Femur (tissue), 1 donor: ENCODE data around the gene HNRNPLL.
"Not testable (repeated sequence)": the region's sequence is repeated elsewhere in the genome, so short reads cannot be mapped to it uniquely, and the experiment has no call there.

Experiments used
- DNase-seq: peaks from one replicate; pipeline ENCODE4 v3.0.0-alpha.2; 2017

The HNRNPLL gene

DNA sequence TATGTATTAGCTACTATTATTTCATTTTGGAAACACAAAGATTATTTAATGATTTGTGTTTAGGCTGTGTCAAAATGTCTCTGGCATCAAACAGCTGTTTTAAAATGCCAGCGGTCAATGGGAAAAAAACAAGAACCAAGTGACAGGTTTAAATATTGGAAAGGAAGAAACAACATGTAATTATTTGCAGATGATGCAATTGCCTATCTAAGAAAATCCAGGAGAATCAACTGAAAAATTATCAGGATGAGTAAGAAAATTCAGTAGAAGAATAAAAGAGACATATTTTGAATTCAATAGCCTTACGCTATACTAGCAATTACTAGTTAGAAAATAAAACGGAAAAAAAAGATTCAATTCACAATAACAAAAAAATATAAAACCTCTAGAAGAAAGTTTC, 51.6 kb downstream of the HNRNPLL start:
- no peak for DNase-seq

DNA sequence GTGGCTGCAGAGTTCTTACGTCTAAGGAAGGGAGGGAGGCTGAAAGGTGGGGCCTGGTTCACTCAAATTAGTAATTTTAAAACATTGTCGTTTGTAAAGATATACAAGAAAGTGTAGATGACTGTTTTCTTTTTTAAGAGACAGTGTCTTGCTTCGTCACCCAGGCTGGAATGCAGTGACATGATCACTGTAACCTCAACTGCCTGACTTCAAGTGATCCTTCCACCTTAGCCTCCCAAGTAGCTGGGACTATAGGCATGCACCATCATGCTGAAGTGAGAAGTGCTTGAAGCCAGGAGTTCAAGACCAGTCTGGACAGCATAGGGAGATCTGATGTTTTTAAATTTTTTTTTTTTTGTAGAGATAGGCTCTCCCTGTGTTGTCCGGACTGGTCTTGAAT, 52.9 kb downstream of the HNRNPLL start:
- DNase-seq, result no peak

DNA sequence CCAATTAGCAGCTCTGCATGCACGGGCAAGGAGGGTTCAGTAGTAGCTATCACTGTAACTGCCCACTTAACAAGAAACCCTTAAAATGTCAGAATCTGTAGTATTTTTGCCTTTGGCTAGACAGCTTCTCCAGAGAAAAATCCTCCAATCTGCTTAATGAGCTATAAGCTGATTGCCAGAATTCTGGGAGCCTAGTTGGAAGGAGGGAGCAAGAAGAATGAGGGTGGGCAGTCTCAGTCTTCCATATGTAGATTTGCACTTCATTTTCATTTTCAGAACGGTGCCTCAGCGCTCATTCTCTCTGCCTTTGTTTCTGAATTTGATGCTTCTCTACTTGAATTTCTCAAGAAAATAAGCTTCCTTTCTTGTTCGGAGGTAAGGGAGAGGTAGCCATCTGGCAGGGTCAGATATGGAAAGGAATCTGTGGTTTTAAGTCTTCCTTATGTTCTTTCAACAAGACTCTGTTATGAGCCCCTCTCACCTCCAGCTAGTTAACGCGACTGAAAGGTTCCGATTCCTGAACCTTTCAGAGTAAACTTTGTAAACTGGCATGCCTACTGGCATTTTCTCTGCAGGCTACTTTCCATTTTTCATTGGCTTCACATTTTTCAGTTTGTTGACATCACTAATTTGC, 53.5 kb downstream of the HNRNPLL start:
- DNase-seq, result no peak

DNA sequence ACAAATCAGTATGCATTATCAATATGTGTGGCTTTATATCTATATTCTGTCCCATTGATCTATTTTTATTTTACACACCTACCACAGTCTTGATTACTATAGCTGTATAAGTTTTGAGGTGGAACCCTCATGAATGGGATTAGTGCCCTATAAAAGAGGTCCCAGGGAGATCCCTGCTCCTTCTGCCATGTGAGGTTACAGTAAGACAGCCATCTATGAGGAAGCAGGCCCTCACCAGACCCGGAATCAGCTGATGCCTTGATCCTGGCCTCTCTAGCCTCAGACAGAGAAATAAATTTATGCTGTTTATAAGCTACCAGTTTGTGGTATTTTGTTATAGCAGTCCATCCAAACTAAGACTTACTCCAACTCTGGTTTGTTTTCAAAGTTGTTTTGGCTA, 54.9 kb downstream of the HNRNPLL start:
- DNase-seq, result no peak

DNA sequence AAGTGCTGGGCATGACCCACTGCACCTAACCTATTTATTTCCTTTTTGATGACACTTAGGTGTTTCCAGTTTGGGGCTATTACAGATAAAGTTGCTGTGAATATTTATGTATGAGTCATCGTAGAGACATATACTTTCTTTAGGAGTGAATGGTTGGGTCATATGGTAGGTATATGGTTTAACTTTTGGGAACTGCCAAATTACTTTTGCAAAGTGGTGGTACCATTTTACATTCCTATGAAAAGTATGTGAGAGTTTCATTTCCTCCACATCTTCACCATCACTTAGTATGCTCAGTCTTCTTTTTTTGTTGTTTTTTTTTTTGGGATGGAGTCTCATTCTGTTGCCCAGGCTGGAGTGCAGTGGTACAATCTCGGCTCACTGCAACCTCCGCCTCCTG, 56.1 kb downstream of the HNRNPLL start:
- no peak for DNase-seq

DNA sequence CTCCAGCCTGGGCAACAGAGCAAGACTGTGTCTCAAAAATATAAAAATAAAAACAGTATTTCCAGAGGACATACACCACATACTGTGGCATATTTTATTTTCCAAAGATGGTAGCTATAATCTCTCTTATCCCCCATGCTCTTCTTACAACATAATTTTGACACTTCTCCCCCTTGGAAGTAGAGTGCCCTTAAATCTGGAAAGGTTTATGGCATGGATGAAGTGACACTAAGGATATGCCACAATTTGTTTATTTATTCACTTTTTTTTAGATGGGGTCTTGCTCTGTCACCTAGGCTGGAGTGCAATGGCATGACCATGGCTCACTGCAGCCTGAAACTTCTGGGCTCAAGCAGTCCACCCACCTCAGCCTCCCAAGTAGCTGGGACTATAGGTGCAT, 56.7 kb downstream of the HNRNPLL start:
- DNase-seq, result no peak

DNA sequence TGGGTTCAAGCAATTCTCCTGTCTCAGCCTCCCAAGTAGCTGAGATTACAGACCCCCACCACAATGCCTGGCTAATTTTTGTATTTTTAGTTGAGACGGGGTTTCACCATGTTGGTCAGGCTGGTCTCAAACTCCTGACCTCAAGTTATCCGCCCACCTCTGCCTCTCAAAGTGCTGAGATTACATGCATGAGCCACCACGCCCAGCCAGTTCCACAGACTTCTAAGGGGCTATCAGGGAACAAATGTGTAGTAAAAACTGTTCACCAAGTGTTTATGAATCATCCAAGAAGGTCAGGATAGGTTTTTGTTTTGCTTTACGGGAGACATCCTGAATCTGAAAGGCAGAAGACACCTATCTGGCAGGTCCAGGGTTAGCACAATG, 60.5 kb downstream of the HNRNPLL start:
- not testable (repeated sequence) for DNase-seq

DNA sequence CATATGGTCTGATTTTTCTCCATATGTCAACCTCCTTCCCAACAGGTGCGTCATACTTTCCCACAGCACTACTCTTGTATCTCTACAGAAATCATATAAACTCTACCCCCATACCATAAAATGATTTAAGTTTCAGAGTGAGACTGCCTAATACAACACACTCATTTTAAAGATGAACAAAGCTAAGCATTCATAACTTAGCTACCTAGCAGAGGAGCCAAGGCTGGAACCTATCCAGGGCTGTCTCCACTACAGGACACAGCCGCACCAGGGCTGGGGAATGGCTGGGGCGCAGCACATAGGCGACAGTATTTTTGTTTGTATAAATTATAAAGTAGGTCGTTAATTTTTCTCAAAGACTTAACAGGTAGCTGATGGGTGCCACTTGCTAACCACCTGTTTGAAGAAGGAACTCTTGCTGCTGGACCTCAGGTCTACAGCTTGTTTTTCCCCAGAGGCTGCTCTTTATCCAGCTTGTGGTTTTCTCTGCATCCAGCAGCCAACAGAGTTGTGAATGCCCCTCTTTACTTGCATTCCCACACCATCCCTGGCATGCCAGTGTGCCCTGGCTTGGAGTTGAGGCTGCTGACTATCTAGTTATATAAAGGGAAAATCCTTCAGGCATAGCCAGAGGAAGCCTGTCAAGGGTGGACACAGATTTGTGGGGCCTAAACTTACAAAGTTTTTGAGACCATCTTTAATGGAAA, 62.0 kb downstream of the HNRNPLL start:
- peak; percentile 54 for DNase-seq

DNA sequence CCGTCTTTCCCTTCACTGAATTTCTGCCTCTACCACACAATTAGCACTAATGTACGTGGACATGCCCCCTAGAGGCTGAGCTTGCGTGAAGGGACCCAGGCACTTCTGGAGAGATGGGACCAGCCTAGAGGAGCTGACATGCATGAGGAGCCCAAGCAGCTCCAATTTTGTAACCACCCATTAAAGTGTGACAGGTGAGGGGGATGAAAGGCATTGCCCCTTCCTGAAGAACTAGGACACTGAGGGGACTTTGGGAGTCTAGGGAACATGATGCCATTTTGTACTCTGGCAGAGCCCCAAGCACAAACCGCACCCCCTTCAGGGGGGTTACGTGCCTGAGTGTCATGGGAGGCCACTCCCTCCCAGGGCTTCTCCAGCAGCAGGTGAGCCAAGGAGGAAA, 63.6 kb downstream of the HNRNPLL start:
- no peak for DNase-seq

DNA sequence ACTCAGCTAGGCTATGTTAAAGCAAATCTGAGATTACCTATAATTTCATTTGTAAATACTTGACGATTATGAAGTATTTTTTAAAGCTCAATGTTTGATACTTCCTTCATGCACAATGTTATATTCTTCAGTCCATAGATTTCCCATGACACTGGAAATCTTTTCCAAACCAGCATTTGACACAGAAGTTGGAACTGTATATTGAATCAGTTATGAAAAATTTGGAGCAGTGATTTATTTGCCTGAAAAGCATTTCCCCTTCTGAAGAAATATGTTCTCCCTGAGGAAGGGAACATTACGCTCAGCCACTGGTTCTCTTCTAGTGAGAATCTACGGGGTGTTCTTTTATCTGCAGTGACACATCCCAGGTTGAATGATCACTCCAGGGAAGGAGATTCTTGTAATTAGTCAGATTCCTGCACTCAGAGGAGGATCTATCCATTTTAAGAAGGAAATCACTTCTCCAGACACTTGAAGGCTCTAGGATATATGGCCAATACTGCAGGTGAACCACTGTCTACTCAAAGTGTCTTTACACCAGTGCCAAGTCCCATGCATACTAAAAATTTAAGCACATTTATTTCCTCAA, 64.7 kb downstream of the HNRNPLL start:
- no peak for DNase-seq

DNA sequence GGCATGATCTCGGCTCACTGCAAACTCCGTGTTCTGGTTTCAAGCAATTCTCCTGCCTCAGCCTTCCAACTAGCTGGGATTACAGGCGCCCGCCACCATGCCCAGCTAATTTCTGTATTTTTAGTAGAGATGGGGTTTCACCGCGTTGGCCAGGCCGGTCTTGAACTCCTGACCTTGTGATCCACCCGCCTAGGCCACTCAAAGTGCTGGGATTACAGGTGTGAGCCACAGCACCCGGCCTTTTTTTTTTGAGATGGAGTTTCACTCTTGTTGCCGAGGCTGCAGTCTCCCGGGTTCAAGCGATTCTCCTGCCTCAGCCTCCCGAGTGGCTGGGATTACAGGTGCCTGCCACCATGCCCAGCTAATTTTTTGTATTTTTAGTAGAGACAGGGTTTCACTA, 65.4 kb downstream of the HNRNPLL start:
- not testable (repeated sequence) for DNase-seq

DNA sequence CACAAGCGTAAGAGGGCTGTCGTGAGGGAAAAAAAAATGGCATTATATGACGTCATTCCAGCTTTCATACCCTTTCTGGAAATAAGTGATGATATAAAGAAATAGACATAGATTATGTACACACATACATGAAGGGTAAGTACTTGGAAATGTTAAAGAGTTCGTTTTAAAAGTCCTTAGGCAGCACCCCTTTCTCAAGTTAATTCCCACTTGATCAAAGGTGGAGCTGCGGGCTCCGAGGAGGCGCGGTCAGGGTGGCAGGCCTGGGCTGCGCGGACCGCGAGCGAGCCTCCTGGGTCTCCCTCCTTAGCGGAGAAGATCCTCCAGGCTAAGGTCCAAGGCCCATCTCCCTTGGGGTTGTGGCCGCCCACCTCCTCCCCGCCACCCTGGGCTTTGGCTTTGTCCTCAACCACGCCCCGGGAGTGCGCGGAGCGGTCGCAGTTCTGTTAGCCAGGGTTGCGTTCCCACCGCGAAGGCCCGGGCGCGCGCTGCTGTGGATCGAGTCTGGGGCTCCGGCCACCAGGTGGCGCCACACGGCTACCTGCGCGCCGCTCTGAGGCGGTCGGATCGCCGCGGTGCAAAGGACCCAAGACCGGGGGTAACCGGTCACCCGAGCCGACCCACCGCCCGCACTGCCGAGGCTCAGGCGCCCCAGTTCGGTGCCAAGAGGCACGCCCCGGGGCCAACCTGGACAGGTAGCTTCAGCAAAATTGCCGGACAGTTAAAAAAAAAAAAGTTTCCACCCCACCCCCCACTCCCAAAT, 66.8 kb downstream of the HNRNPLL start:
- DNase-seq, result peak; percentile 86

DNA sequence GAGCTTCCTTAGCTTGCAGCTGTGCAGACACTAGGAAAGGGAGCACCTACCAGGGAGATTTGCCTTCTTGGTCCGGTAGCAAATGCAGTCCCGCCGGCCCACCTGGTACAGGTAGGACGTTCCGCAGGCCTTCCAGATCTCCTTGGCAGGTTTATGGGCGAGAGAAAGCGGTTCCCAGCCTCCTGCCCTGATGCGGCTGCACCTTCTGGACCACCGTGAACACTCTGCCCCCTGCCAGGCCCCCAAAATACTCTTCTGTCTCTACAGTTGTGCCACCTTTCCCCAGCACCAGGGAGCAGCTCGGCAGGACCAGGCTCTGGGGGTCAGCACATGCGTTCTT, 67.4 kb downstream of the HNRNPLL start:
- DNase-seq, result no peak

DNA sequence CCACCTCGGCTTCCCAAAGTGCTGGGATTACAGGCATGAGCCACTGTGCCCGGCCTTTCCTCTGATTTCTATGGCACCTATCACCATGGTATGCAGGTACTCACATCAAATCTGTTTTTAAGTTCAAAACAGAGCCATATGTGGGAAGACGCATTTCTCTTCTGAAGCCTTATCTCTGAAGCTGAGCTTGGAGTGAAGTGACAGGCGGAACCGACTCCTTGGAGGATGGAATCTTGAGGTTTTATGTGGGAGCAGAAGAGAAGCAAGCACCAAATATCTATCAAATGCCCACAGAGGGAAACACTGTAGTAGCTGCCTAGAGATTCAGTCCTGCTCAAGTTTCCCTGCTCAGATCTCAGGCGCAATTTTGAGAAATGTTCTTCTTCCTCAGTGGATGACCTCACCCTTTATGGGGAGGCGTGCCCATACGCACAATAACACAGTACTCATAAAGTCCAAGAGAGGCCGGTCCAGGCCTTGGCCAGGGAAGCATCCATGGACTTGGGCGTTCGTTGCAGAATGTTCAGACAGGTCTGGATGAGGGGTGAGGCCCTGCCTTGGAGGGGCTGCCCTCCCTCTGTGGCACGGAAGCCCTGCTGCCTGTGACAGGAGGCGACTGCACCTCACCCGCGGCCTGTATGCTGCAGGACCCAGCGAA, 67.9 kb downstream of the HNRNPLL start:
- DNase-seq, result no peak

DNA sequence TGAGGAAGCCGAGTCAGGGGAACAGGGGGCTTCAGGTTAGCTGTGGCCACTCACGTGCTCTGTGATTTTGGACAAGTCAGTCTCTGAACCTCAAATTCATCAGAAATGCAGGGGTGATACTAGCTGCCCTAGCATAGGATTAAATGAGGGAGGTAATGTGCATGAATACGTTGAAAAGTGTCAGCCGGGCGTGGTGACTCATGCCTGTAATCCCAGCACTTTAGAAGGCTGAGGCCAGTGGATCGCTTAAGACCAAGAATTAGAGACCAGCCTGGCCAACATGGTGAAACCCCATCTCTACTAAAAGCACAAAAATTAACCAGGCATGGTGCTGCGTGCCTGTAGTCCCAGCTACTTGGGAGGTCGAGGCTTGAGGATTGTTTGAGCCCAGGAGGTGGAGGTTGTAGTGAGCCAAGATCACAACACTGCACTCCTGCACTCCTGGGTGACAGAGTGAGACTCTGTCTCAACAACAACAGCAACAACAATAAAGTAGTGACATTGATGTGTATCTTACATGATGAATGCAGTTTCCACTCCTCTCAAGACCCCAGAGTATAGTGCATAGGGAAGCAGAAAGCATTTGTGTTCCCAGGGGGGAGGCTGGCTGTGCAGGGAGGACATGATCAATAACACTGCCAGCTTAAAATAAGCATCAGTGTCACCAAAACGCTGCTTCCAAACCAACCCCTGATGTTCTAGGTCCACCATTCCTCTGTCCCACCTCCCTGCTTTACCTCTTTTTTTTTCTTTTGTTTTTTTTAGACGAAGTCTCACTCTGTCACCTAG, 68.8 kb downstream of the HNRNPLL start:
- no peak for DNase-seq

DNA sequence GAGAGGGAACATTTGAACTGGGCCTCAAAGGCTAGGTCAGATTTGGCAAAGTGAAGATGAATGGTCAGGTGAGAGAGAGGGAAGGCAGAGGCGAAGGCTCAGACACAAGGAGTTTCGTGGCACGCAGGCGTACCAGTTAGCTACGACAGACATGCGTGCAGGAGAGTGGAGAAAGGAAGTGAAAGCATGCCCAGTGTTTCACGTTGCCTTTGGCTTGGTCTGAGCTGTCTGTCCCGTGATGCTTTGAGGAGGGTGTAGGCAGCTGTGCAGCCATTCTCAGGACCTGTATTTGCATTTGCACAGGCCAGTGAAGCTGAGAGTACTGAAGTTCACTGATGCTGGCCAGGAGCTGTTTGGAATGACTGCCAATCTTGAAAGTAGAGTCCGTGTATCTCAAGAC, 69.5 kb downstream of the HNRNPLL start:
- DNase-seq, result no peak

DNA sequence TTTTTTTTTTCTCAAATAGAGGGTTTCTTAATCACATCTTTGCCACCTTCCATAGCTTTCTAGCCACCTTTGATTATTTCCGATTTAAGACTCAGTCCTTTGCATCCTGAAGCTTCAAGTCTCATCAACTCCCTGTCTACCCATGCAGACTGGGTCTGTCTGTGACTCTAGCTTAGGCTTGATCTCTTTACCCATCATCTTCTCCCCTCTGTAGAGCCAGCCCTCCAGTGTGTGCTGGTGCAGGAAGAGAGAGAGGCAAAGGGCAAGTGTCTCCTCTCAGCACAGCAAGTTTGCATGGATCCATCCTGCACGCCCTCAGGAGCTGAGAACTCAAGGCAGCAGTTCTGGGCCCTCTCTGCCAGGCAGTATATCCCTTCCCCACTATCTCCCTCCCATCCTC, 70.4 kb downstream of the HNRNPLL start:
- DNase-seq, result no peak

DNA sequence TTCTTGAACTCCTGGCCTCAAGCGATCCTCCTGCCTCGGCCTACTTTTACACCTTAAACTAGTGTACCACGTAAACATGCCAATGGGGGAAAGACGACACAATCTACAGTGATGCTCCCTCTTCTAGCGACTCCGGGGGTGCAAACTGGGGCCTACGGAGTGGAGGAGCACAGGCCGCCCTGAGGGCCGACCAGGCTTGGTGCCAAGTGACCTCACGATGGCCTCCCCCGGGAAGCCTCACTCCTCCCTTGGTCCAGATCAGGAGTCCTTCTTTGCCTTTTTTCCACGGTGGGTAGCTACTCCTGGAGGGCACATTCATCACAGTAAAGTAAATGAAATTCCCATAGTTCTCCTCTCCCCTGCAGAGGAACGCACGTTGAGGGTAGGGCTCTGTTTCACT, 73.5 kb downstream of the HNRNPLL start:
- DNase-seq, result no peak

DNA sequence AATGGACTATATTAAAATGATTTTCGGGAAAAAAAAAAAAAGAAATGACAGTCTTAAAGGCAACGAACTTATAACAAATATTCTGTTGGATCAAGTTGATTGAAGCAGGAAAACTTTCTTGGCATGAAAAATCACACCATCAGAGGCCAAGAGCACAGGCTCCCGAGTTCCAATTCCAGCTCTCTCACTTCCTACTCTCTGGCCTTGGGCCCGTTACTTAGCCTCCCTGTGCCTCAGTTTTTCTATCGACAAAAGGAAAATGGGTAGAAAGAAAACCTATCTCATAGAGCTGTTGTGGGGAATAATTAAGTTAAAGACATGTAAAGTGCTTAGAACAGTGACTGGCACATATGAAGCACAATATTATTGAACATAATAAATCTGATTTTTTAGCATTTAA, 74.2 kb downstream of the HNRNPLL start:
- DNase-seq, result no peak

DNA sequence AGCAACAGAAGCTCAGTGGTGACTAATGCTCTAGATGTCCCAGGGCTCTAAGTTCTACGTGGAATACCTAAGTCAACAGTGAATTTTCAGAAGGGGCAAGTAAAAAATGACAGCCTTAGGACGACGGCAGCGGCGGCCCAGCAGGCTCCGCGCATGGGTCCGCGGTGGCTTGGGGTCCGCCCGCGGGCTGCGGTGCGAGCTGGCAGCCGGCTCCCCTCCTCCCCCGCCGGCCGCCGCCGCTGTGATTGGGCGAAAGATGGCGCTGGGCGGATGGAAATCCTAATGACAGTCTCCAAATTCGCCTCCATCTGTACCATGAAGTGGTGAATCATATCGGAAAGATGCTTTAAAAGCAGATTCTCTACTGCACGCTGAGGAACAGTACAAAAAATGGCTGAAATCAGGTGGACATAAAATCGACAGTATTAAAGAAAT, 74.7 kb downstream of the HNRNPLL start:
- DNase-seq, result peak; percentile 65

DNA sequence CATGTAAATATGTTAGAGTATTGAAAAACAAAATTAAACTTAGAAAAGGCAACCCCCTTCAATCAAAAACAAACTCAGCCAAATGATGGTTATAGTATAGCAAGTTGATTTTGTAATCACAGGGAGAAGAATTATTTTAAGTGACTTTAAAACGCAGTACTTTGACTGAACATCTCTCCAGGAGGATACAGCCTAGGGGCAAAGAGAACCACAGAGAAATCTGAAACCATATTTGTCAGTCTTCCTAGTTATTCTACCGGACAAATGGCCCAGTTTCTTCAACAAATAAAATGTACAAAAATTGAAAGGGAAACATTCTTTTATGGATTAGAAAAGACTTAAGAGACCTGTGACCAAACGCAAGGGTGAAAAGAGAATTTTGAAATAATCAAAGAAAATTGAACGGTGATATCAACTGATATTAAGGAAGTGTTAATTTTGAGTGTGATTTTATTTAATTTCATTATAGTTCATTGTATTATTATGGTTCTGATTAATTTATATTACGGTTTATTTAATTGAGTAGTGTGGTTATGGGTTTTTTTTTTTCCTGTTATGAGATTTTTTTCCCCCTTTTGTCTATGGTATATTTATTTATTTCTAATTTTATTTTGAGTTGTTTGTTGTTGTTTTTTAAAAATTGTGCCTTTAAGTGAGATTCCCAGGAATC, 75.3 kb downstream of the HNRNPLL start:
- DNase-seq, result no peak

DNA sequence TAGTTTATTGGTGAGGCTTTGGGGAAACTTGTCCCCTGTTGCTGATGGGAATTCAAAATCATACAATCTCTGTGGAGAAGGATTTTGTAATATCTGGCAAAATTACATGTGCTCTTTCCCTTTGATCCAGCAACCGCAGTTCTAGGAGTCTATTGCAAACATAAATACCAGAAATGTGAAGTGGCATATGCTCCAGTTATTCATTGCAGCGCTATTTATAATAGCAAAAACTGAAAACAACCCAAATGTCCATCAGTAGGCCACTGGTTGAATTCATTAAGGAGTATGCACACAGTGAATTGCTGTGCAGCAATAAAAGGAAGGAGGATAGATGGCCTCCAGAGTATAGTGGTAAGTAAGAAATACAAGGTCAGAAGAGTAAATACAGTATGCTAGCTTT, 76.5 kb downstream of the HNRNPLL start:
- no peak for DNase-seq
